CMK (cell line): ENCODE results near the gene SPIRE1.
"Not testable (repeated sequence)": the region's sequence is repeated elsewhere in the genome, so short reads cannot be mapped to it uniquely, and the experiment has no call there.

Experiments
- DNase-seq: peaks from one replicate; pipeline ENCODE4 v3.0.0-alpha.2; 2010; ENCODE audit warnings: low read depth

SPIRE1 gene

GRCh38 chr18:12645751-12646203 is 12.1 kb downstream of the SPIRE1 start:
- no peak for DNase-seq

- DNase-seq = no peak
These were observed 12.7 kb downstream of the SPIRE1 start for GRCh38 chr18:12645254-12645653.

- not testable (repeated sequence) for DNase-seq
These were observed 14.2 kb downstream of the SPIRE1 start for GRCh38 chr18:12643756-12644155.

GRCh38 chr18:12640881-12641200 is 17.1 kb downstream of the SPIRE1 start:
- DNase-seq = no peak

GRCh38 chr18:12639990-12640880 is 17.7 kb downstream of the SPIRE1 start:
- DNase-seq = no peak

- no peak for DNase-seq
These were observed 19.2 kb downstream of the SPIRE1 start for GRCh38 chr18:12638644-12639124.

- no peak for DNase-seq
These were observed 19.8 kb downstream of the SPIRE1 start for GRCh38 chr18:12637901-12638643.

GRCh38 chr18:12637393-12637792 is 20.5 kb downstream of the SPIRE1 start:
- no peak for DNase-seq

GRCh38 chr18:12631831-12632477 is 26.0 kb downstream of the SPIRE1 start:
- no peak for DNase-seq

GRCh38 chr18:12630136-12630535 is 27.8 kb downstream of the SPIRE1 start:
- DNase-seq = no peak

GRCh38 chr18:12628706-12629702 is 28.9 kb downstream of the SPIRE1 start:
- no peak for DNase-seq

- not testable (repeated sequence) for DNase-seq
These were observed 30.7 kb downstream of the SPIRE1 start for GRCh38 chr18:12627199-12627598.

- DNase-seq = no peak
These were observed 32.7 kb downstream of the SPIRE1 start for GRCh38 chr18:12625241-12625640.

GRCh38 chr18:12621742-12622306 is 36.1 kb downstream of the SPIRE1 start:
- no peak for DNase-seq

- no peak for DNase-seq
These were observed 42.2 kb downstream of the SPIRE1 start for GRCh38 chr18:12615748-12616147.

- DNase-seq = no peak
These were observed 49.6 kb downstream of the SPIRE1 start for GRCh38 chr18:12608301-12608700.

GRCh38 chr18:12606592-12607315 is 51.2 kb downstream of the SPIRE1 start:
- DNase-seq = no peak

- DNase-seq = no peak
These were observed 53.4 kb downstream of the SPIRE1 start for GRCh38 chr18:12604445-12605007.

- DNase-seq = no peak
These were observed 57.9 kb downstream of the SPIRE1 start for GRCh38 chr18:12599966-12600365.

- DNase-seq = no peak
These were observed 58.4 kb downstream of the SPIRE1 start for GRCh38 chr18:12599543-12599942.
